ENCODE data around the gene CILP2.

DNA sequence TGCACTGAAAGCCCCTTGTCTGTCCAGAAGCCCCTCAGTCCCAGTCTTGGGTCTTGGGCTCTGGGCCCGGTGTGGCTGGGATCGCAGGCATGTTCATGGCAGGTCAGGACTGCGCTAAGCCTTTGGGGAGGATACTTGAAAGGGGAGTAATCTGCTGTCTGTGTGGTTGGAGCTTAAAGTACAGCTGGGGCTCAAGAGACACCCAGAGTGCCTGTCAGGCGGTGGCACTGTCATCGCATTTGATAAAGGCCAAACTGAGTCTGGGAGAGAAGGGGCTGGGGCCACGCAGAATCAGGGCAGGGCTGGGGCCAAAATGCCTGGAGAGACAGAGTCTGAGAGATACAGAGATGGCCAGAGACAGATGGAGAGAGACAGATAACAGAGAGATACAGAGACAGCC is 4.2 kb upstream of the CILP2 start:
- TF ChIP-seq GATA2 (IDR thresholded peaks at IDR 0.05; ENCODE audit: low read depth, low read length) (no peak), GATA3 (IDR thresholded peaks at IDR 0.05; ENCODE audit: low read depth, low read length) (no peak)
